Stimulated activated CD4-positive, alpha-beta T cell treated with anti-CD3 and anti-CD28 coated beads, Interleukin-1b, Interleukin-23, amount 100 ng/mL, for 4 hours (primary cell): Measurements from ENCODE around the gene SFMBT2.

ENCODE experiments used
- DNase-seq, 2 donors: peaks; one replicate each; pipeline ENCODE4 v3.0.0-alpha.2; 2020; ENCODE audit warnings: low read depth in 2 of 2

SFMBT2 gene

GRCh38 chr10:7364474-7364873 lies 46.4 kb downstream of the SFMBT2 start:
- no peak for DNase-seq

- no peak for DNase-seq
These were observed 47.1 kb downstream of the SFMBT2 start for GRCh38 chr10:7363700-7364099.

GRCh38 chr10:7362471-7362870 lies 48.4 kb downstream of the SFMBT2 start:
- DNase-seq, result no peak

- no peak for DNase-seq
These were observed 49.5 kb downstream of the SFMBT2 start for GRCh38 chr10:7361316-7361715.

- no peak for DNase-seq
These were observed 50.9 kb downstream of the SFMBT2 start for GRCh38 chr10:7359954-7360353.

GRCh38 chr10:7359356-7359755 lies 51.5 kb downstream of the SFMBT2 start:
- no peak for DNase-seq

GRCh38 chr10:7357193-7357592 lies 53.6 kb downstream of the SFMBT2 start:
- DNase-seq, result no peak

GRCh38 chr10:7354330-7355047 lies 56.3 kb downstream of the SFMBT2 start:
- DNase-seq, result no peak

- DNase-seq, result no peak
These were observed 58.9 kb downstream of the SFMBT2 start for GRCh38 chr10:7351894-7352293.

- no peak for DNase-seq
These were observed 60.2 kb downstream of the SFMBT2 start for GRCh38 chr10:7350541-7351195.

- no peak for DNase-seq
These were observed 65.1 kb downstream of the SFMBT2 start for GRCh38 chr10:7345717-7346116.

- no peak for DNase-seq
These were observed 67.8 kb downstream of the SFMBT2 start for GRCh38 chr10:7343040-7343439.

GRCh38 chr10:7340179-7340874 lies 70.5 kb downstream of the SFMBT2 start:
- no peak for DNase-seq

- DNase-seq, result no peak
These were observed 71.3 kb downstream of the SFMBT2 start for GRCh38 chr10:7339510-7339909.

- DNase-seq, result no peak
These were observed 72.4 kb downstream of the SFMBT2 start for GRCh38 chr10:7338469-7338868.

GRCh38 chr10:7337431-7338171 lies 73.2 kb downstream of the SFMBT2 start:
- DNase-seq, result no peak

GRCh38 chr10:7335977-7336376 lies 74.9 kb downstream of the SFMBT2 start:
- DNase-seq, result no peak

- no peak for DNase-seq
These were observed 76.2 kb downstream of the SFMBT2 start for GRCh38 chr10:7334642-7334964.

GRCh38 chr10:7333961-7334641 lies 76.7 kb downstream of the SFMBT2 start:
- no peak for DNase-seq

- no peak for DNase-seq
These were observed 81.6 kb downstream of the SFMBT2 start for GRCh38 chr10:7329219-7329618.

- no peak for DNase-seq
These were observed 82.9 kb downstream of the SFMBT2 start for GRCh38 chr10:7327885-7328284.

- no peak for DNase-seq
These were observed 88.2 kb downstream of the SFMBT2 start for GRCh38 chr10:7322623-7323022.
